BLaER1 treated with 17β-estradiol and CSF1 and Interleukin-3, amounts not matched to agents 10 nM and 100 nM (cell line): ENCODE results near the gene BAIAP2L1.

Source experiments
- H3K27ac ChIP-seq, 11 experiments: shearing (Covaris generic); formaldehyde crosslinking; 2 replicates each; pipeline ENCODE4 v1.8.1; 2022
- H3K27me3 ChIP-seq, 11 experiments: shearing (Covaris generic); formaldehyde crosslinking; 2 replicates each; pipeline ENCODE4 v1.8.1; 2022
- H3K36me3 ChIP-seq, 11 experiments: shearing (Covaris generic); formaldehyde crosslinking; 2 replicates each; pipeline ENCODE4 v1.8.1; 2022
- H3K4me1 ChIP-seq, 10 experiments: shearing (Covaris generic); formaldehyde crosslinking; 2 replicates each; pipeline ENCODE4 v1.8.1; 2022
- H3K4me2 ChIP-seq, 11 experiments: shearing (Covaris generic); formaldehyde crosslinking; 2 replicates each; pipeline ENCODE4 v1.8.1; 2022
- H3K4me3 ChIP-seq, 10 experiments: shearing (Covaris generic); formaldehyde crosslinking; 2 replicates each; pipeline ENCODE4 v1.8.1; 2022
- H3K9ac ChIP-seq, 11 experiments: shearing (Covaris generic); formaldehyde crosslinking; 2 replicates each; pipeline ENCODE4 v1.8.1; 2022
- H3K9me3 ChIP-seq, 11 experiments: shearing (Covaris generic); formaldehyde crosslinking; replicated peaks in 1 of 11; 2 replicates each; pipeline ENCODE4 v1.8.1; 2022
- H4K20me1 ChIP-seq, 11 experiments: shearing (Covaris generic); formaldehyde crosslinking; 2 replicates each; pipeline ENCODE4 v1.8.1; 2022
- Cebpa-rat ChIP-seq, 11 experiments: shearing (Covaris generic); IDR thresholded peaks; 2 replicates each; pipeline ENCODE4 v1.8.1; 2022

Gene BAIAP2L1

GRCh38 chr7:98365863-98366561 lies 34.9 kb downstream of the BAIAP2L1 start:
- Histone ChIP-seq H3K9me3 (no peaks in the 10 kb centered on the region), H3K27me3 (no peaks in the 10 kb centered on the region), H3K4me1 (peaks cover 0 to 4% (median 1%) of the 10 kb centered on the region in 10 experiments; a peak in 6 of 20 replicates), H3K4me2 (no peak overlapping the region), H3K36me3 (no peaks in the 10 kb centered on the region), H3K27ac (no peak overlapping the region), H3K9ac (no peak overlapping the region), H3K4me3 (no peak overlapping the region), H4K20me1 (no peaks in the 10 kb centered on the region)
- TF ChIP-seq Cebpa-rat (IDR thresholded peaks at IDR 0.05), result no peak

GRCh38 chr7:98364220-98364619 lies 36.7 kb downstream of the BAIAP2L1 start:
- Histone ChIP-seq H3K4me2 (no peak overlapping the region), H4K20me1 (no peaks in the 10 kb centered on the region), H3K4me3 (no peak overlapping the region), H3K4me1 (peaks cover 0 to 9% (median 0%) of the 10 kb centered on the region in 10 experiments; a peak in 3 of 20 replicates), H3K27ac (no peak overlapping the region), H3K27me3 (no peaks in the 10 kb centered on the region), H3K9me3 (no peaks in the 10 kb centered on the region), H3K9ac (no peak overlapping the region), H3K36me3 (no peaks in the 10 kb centered on the region)
- TF ChIP-seq Cebpa-rat (IDR thresholded peaks at IDR 0.05), result no peak

GRCh38 chr7:98362517-98362916 lies 38.4 kb downstream of the BAIAP2L1 start:
- peaks cover 0 to 9% (median 0%) of the 10 kb centered on the region in 10 experiments; a peak in 3 of 20 replicates for H3K4me1 ChIP-seq
- H3K27me3 ChIP-seq, result no peaks in the 10 kb centered on the region
- H3K9me3 ChIP-seq, result no peaks in the 10 kb centered on the region
- no peak overlapping the region for H3K9ac ChIP-seq
- TF ChIP-seq Cebpa-rat (IDR thresholded peaks at IDR 0.05), result no peak
- H4K20me1 ChIP-seq, result no peaks in the 10 kb centered on the region
- H3K36me3 ChIP-seq, result no peaks in the 10 kb centered on the region
- no peak overlapping the region for H3K4me3 ChIP-seq
- H3K4me2 ChIP-seq, result no peak overlapping the region
- no peak overlapping the region for H3K27ac ChIP-seq

DNA sequence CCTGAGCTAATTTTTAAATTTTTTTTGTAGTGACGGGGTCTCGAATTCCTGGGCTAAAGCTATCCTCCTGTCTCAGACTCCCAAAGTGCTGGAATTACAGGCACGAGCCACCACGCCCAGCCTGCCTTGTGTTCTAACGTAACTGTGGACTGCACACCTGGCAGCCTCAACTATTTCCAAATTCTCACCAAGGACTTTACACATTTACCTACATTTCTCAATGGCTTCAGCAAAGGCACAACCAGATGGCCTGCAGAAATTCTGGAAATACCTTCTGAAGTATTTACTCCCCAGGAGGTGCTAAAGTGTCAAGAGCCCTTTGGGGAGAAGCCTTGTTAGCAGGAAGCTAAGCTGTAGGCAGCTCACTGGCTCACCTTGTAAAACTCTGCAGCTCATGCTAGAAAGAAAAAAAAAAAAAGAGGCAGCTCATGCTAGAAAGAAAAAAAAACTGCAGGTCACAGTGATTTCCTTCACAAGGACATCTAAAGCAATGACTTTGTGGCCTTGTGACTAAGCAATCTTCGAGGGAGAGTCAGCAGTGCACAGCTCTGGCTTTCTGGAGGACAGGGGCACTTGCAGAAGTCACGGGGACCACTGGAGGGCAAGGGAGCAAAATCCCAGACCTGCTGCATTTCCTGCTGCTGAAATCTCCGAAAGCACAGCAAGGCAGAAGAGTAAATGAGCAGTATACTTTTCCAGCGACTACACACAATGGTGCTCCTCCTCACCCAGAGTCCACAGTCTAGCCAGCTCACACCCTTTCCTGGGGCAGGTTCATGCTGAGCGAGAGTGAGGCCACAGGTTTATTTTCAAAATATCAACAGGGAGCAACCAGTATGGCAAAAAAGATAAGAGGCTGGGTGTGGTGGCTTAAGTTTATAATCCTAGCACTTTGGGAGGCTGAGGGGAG lies 40.4 kb downstream of the BAIAP2L1 start:
- Histone ChIP-seq H3K36me3 (no peaks in the 10 kb centered on the region), H3K4me3 (no peak overlapping the region), H4K20me1 (no peaks in the 10 kb centered on the region), H3K4me1 (peaks cover 0 to 9% (median 0%) of the 10 kb centered on the region in 10 experiments; a peak in 3 of 20 replicates), H3K9ac (no peak overlapping the region), H3K27me3 (no peaks in the 10 kb centered on the region), H3K9me3 (no peaks in the 10 kb centered on the region), H3K27ac (no peak overlapping the region), H3K4me2 (0 out of 22 replicates have a peak overlapping the region, but pooled peaks of 1 of the 11 experiments have one; percentile 15)
- TF ChIP-seq Cebpa-rat (IDR thresholded peaks at IDR 0.05), result no peak

- no peak for TF ChIP-seq Cebpa-rat (IDR thresholded peaks at IDR 0.05)
- Histone ChIP-seq H3K9ac (no peak overlapping the region), H3K4me2 (no peak overlapping the region), H3K27ac (no peak overlapping the region), H3K4me1 (peaks cover 2 to 13% (median 5%) of the 10 kb centered on the region in 10 experiments; a peak in 18 of 20 replicates), H4K20me1 (no peaks in the 10 kb centered on the region), H3K36me3 (no peaks in the 10 kb centered on the region), H3K4me3 (no peak overlapping the region), H3K9me3 (no peaks in the 10 kb centered on the region), H3K27me3 (no peaks in the 10 kb centered on the region)
Measured at GRCh38 chr7:98359395-98359794, 41.5 kb downstream of the BAIAP2L1 start.

GRCh38 chr7:98358706-98359105 lies 42.2 kb downstream of the BAIAP2L1 start:
- TF ChIP-seq Cebpa-rat (IDR thresholded peaks at IDR 0.05), result no peak
- no peak overlapping the region for H3K4me3 ChIP-seq
- no peaks in the 10 kb centered on the region for H3K9me3 ChIP-seq
- no peak overlapping the region for H3K4me2 ChIP-seq
- H3K4me1 ChIP-seq, result peaks cover 7 to 18% (median 11%) of the 10 kb centered on the region in 10 experiments; a peak in 18 of 20 replicates
- H3K36me3 ChIP-seq, result no peaks in the 10 kb centered on the region
- H3K9ac ChIP-seq, result no peak overlapping the region
- H3K27me3 ChIP-seq, result no peaks in the 10 kb centered on the region
- H3K27ac ChIP-seq, result no peak overlapping the region
- no peaks in the 10 kb centered on the region for H4K20me1 ChIP-seq

GRCh38 chr7:98357751-98358161 lies 43.1 kb downstream of the BAIAP2L1 start:
- no peak overlapping the region for H3K4me3 ChIP-seq
- H3K27me3 ChIP-seq, result no peaks in the 10 kb centered on the region
- no peaks in the 10 kb centered on the region for H3K36me3 ChIP-seq
- no peak overlapping the region for H3K4me2 ChIP-seq
- no peak overlapping the region for H3K9ac ChIP-seq
- H3K9me3 ChIP-seq, result no peaks in the 10 kb centered on the region
- no peaks in the 10 kb centered on the region for H4K20me1 ChIP-seq
- H3K4me1 ChIP-seq, result peaks cover 7 to 18% (median 11%) of the 10 kb centered on the region in 10 experiments; a peak in 18 of 20 replicates
- H3K27ac ChIP-seq, result no peak overlapping the region
- TF ChIP-seq Cebpa-rat (IDR thresholded peaks at IDR 0.05), result no peak

DNA sequence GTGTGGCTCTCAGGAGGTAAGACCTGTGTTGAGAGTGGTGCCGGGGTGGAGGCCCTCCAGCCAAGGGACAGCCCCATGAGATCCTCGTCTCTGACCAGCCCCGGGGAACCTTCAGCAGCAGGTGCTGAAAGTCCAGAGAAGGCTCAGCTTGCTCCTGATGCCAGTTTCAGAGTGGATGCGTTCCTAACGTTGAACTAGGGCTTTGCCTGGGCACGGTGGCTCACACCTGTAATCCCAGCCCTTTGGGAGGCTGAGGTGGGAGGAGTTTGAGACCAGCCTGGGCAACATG lies 45.7 kb downstream of the BAIAP2L1 start:
- Histone ChIP-seq H3K4me2 (no peak overlapping the region), H3K27ac (no peak overlapping the region)
- TF ChIP-seq Cebpa-rat (IDR thresholded peaks at IDR 0.05), result no peak

GRCh38 chr7:98354511-98355249 lies 46.2 kb downstream of the BAIAP2L1 start:
- no peak overlapping the region for H3K4me3 ChIP-seq
- no peaks in the 10 kb centered on the region for H3K27me3 ChIP-seq
- no peaks in the 10 kb centered on the region for H3K36me3 ChIP-seq
- peak overlapping the region; percentile 14 to 57 (median 47); a peak in 21 of 22 replicates for H3K4me2 ChIP-seq
- H3K4me1 ChIP-seq, result peaks cover 7 to 11% (median 10%) of the 10 kb centered on the region in 10 experiments; a peak in 18 of 20 replicates
- peaks cover 0 to 7% (median 0%) of the 10 kb centered on the region in 11 experiments; a peak in 4 of 22 replicates for H3K9me3 ChIP-seq
- H3K9ac ChIP-seq, result 0 out of 22 replicates have a peak overlapping the region, but pooled peaks of 1 of the 11 experiments have one; percentile 11
- TF ChIP-seq Cebpa-rat (IDR thresholded peaks at IDR 0.05), result no peak
- no peak overlapping the region for H3K27ac ChIP-seq
- no peaks in the 10 kb centered on the region for H4K20me1 ChIP-seq

More for the DNA sequence above, 45.7 kb downstream of the BAIAP2L1 start:
- no peak overlapping the region for H3K9ac ChIP-seq
- no peaks in the 10 kb centered on the region for H3K27me3 ChIP-seq
- H3K36me3 ChIP-seq, result no peaks in the 10 kb centered on the region
- no peaks in the 10 kb centered on the region for H4K20me1 ChIP-seq
- peaks cover 0 to 7% (median 0%) of the 10 kb centered on the region in 11 experiments; a peak in 4 of 22 replicates for H3K9me3 ChIP-seq
- H3K4me1 ChIP-seq, result peaks cover 7 to 11% (median 10%) of the 10 kb centered on the region in 10 experiments; a peak in 18 of 20 replicates
- H3K4me3 ChIP-seq, result no peak overlapping the region
